Activated CD4-positive, alpha-beta T cell treated with anti-CD3 and anti-CD28 coated beads for 48 hours (primary cell): ENCODE measurements around the gene CYP27B1.
"Not testable (repeated sequence)": the region's sequence is repeated elsewhere in the genome, so short reads cannot be mapped to it uniquely, and the experiment has no call there.

ENCODE experiments used
- DNase-seq: peaks from one replicate; pipeline ENCODE4 v3.0.0-alpha.2; 2020

CYP27B1 gene

DNA sequence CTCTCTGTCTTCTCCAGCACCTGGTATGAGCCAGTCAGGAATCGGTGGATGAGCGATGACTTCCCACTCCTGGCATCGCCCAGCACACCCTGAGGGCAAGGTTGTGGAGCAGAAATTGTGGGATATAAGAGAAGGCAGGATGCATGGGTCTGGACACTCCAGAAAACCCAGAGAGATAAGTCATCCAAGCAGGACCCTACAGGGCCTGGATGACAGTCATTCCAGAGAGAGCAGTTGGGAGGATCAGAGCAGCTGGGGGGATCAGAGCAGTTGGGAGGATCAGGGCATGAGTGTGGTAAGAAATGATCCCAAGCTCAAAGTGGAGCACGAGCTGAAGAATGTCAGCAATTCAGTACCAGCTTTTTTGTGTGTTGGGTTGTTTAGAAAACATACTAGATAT lies 32.3 kb downstream of the CYP27B1 start:
- no peak for DNase-seq

GRCh38 chr12:57733928-57734327 lies 33.0 kb downstream of the CYP27B1 start:
- DNase-seq, result no peak

DNA sequence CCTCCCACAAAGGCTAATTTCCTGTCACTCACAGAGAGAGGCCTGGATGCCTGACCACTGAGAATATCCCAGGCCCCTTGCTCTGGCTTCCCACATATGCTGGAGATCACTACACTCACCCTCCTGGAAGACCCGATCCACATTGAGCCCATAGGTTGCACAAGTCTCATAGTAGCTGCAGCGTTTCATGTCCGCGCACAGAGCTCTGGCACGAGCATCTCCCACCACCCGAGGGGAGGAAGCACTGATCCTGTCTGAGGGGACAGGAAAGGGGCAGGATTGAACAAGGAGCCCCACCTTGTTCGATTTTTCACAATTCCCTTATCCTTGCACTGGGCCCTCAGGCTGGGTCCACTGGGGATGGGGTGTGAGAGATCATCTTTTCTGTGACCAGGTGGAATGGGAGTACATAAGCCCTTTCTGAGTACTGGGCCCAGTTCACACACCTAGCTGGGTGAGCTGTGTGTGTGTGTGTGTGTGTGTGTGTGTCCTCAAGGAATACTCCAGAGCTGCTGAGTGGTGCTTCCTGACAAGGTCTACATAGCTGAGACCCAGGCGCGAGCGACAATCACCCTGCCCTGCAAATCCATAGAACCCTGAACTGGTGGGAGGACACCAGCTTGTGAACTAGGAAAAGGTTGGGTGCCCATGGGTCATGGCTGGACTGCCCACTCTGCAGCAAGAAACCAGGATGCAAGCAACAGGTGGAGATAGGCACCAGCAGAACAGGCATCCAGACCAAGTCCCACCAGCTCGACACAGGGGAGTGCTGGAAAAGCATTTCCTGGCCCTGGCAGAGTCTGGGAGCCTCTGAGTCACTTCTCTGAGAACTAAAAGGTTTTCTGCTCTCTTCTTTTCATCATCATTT lies 33.9 kb downstream of the CYP27B1 start:
- DNase-seq, result no peak

DNA sequence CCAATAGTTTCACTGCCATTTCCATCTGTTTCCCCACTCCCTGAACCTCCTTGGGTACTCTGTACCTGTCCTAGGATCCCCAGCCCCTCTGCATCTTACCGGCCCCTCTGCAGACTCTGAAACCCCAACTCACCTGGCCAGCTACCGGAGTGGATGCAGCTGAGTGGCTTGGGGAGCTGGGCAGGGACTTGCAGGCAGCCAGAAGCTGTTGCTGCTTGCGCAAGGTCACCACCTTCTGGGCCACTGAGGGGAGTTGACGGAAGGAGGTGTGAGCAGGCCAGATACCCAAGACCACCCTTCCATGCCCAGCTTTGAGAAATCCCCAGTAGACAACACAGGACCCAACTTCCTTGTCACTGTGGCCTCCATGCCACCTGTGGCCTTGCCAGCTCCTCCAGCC lies 34.6 kb downstream of the CYP27B1 start:
- no peak for DNase-seq

GRCh38 chr12:57731411-57732080 lies 35.3 kb downstream of the CYP27B1 start:
- no peak for DNase-seq

GRCh38 chr12:57730336-57731067 lies 36.4 kb downstream of the CYP27B1 start:
- no peak for DNase-seq

DNA sequence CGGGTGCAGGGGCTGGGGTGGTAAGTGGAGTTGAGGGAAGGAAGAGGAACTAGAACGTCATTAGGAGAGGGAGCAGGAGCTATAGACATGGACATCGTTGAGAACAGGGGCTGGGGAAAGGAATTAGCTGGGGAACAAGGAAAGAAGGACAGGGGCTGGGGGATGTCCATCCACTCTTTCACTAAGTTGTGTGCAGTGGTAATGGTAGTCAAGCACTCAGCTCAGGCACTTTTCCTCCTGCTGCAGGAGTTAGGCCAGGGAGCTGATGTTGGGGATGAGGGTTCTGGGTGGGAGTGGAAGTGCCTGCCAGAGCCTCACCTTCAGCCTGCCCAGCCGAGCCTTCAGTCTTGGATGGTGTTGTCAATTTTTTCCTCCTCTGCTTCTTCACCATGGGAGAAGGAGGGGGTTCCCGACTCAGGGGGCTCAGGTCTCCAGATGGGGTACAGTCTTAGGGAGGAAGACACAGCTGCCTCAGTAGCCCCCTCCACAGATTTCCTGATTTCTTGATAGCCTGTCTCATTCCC lies 37.5 kb downstream of the CYP27B1 start:
- DNase-seq, result no peak

DNA sequence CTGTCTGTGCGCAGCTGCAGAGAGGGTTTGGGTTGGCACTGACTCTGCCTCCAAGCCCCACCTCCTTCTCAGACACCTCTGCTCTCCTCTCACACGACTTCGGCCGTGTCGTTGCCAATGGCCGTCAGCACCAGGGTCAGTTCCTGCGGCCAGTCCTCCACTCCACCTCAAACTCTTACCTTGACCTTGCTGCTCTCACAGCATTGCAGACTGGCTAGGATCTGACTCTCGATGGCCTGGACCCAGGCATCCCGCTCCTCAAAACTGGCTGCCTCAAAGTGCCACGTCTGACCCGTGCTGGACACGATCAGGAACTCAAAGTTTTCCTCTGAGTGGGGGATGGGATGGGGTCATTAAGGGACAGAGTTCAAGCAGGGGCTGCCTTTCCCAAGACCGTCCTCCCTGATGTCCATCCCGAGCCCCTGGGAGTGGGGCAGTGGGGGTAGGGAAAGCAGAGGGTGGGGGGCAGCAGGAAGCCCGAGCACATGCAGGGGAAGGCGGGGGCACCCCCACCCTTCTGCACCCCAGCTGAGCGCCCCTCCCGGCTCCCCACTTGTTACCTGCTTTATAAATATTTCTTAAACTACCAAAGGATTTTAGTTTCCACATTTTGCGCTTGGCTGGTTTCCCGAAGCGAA lies 39.0 kb downstream of the CYP27B1 start:
- DNase-seq, result peak; percentile 0

DNA sequence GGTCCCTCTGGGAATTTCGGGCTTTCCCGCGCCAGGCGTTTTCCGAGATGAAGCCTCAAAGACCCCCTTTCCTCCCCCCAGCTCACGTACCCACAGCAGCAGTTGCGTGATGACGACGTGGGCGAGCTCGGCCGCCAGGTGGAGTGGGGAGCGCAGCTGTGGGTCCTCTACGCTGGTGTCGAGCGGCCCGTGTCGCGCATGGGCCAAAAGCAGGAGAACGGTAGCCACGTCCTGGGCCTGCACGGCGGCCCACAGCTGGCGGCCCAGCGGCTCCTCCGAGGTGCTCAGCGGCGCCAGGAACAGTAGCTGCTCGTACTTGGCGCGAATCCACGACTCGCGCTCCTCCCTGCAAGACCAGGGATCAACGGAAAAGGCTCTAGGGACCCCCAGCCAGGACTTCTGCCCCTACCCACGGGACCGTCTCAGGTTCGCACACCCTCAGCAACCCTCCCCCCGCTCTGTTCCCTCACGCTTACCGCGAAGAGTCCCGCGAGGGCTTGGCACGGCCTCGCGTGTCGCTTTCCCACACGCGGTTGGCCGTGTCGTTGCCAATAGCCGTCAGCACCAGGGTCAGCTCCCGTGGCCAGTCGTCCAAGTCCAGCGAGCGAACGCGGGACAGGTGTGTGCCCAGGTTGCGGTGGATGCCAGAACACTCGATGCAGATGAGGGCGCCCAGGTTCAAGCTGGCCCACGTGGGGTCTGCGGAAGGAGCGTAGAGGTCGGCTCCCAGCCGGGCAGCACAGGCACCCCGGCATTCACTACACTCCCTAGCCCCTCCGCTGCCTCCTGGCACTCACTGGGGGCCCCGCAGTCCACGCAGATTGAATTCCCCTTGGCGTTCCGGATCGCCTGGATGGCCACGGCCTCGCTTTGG lies 39.8 kb downstream of the CYP27B1 start:
- peak; percentile 2 for DNase-seq

- peak; percentile 51 for DNase-seq
Observed at GRCh38 chr12:57726151-57726883, 40.6 kb downstream of the CYP27B1 start.

DNA sequence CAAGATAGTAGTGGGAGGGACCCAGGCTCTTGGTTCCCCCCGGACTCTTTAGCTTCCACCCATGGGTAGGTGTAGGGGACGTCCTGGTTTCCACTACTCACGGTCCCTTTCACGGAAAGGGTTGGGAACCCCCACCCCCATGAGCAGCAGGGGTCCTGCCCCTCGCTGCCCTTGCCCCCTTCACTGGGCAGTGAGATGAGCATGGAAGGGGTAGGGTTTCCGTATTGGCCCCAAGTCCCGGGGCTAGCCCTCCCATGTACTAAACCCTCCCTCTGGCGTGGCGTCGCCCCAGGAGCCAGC lies 41.1 kb downstream of the CYP27B1 start:
- no peak for DNase-seq

DNA sequence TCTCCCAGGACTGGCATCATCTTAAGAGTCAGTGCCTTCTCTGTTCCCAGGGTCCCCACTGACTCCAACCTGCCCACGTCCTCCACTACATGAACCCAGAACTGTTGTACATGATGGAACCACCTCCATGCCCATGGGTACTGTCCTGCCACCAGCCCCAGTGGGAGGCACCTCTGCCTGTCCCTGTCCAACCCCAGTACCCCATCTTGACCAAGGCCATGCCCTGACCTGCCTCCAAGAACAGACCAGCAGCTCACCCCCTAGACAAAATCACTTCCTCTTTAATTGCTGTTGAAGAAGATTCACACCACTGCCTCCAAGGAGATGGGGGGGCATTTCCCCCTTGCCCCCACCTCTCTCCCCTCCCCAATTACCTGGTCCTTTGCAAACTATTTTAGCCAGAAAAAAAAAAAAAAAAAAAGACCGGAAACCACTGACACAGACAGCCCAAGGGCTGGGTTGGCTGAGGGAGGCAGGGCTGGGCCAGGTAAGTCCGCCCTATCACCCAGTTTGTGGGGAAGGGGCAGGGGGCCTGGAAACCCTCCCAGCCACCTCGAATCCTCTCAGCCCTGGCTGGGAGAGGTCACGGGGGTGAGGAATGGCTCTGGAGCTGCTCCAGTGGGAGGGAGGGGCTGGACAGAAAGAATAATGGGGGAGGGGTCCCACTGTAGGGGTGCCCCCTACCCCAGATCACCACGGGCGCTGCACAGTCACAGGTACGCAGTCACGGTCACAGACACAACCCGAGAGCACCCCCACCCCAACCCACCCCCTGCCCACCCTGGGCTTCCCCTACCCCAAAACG lies 41.7 kb downstream of the CYP27B1 start:
- DNase-seq, result no peak

DNA sequence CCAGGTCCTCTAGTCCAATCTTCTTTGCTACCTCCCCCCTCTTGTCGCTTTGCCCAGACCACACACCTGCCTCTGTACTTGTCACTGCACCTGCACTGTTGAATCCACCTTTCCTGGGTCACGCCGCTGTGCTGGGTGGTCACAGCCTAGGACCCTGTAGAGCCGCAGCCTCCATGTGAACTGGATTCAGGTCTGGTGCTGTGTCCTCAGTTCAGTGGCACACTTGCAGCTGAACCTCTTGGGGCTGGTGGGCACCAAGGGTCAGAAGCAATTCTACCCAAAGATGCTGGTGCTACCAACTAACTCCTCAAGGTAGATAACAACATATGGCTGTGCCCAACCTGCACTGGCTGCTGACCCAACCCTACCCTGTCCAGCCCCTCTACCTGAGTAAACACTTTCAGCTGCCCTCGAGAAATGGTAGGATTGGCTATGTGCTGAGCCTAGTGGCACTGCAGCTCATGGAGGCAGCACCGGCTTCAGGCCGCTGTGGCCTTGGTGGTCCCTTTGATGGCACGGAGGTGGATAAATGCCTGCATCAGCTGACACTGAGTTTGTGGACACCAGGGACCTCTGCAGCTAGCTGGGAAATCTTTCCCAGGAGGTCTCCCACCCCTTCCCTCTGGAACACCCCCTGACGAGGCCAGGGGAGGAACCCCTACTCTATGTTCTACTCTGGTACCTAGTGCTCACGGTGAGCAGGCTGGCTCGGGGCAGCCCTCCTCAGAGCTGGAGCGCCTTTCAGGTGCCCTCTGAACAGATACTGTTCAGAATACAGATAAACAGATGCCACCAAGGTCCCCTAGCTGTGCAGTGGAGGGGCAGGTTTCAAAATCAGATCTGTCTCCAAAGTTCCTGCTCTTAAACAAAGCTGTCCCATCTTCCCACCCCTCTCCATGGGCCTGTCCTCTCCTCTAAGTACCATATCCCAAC lies 42.6 kb downstream of the CYP27B1 start:
- no peak for DNase-seq

DNA sequence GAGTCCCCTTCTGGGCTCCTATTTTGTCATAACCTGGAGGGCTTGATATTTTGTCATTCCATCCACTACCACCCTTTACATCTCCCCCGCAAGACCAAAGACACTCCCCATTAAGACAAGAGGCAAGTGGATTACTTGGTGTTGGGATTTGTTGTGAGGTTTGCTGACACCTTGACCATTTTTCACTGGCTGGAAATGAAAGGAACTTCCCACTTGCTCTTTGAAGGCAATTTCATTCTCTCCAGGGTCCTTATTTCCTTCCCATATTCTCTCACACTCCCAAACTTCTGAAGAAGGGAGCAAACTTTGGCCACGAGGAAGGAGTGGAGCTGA lies 43.3 kb downstream of the CYP27B1 start:
- DNase-seq, result no peak

DNA sequence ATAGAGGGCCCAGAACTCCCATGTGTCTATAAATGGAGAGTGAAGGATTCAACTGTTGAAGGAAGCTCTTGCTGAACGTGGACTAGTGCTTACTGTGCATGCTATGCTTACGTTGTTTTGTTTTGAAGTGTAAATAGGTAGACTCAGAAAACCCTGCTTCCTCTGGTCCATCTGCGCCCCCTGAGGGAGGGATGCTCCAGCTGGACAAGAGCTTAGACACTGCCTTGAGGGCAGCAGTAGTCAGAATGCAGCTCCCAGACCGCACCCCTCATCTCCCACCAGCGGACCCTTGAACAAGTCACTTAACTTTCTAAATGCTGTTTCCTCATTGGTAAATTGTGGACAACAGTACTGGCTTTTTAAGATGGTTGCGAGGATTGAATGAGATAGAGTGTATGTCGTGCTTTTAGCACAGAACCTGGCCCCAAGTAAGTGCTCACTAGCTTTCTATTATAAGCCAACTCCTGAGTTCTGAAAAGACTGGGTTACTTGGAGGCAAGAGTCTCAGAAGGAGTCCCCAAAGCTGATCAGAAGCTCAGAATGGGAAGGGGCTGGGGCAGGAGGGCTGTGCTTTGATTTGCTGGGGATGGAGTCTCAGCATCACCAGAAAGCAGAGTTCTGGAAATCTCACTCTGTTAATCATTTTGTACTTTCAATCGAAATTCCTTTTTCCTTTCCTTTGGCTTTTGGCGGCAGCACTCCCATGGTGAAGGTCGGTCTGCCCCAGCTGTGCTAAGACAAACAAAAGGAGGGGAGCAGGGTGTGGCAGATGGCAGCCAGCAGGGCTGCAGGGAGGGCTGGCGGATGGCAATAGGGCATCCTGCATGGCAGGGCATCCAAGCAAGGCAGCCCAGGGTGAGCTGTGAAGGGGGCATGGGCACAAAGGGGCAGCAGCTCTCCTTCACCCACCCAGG lies 43.9 kb downstream of the CYP27B1 start:
- DNase-seq, result no peak

GRCh38 chr12:57721846-57722608 lies 44.9 kb downstream of the CYP27B1 start:
- DNase-seq, result not testable (repeated sequence)
